SU-DHL-6 (cell line): ENCODE results near the gene NELFE.
"Not testable (repeated sequence)": the region's sequence is repeated elsewhere in the genome, so short reads cannot be mapped to it uniquely, and the experiment has no call there.

Experiments used
- H2AFZ ChIP-seq: fragments of 200-600 bp; sonication (generic); 2 replicates; pipeline ENCODE4 v1.6.1; 2014; ENCODE audit warnings: low read depth, mild to moderate bottlenecking, moderate library complexity, mixed read lengths, antibody characterized with exemption, low read length; ENCODE audit not compliant: severe bottlenecking
- H3F3A ChIP-seq: fragments of 200-600 bp; shearing (Covaris generic); 2 replicates; pipeline ENCODE4 v1.6.0; 2016; ENCODE audit warnings: antibody characterized with exemption, mild to moderate bottlenecking; ENCODE audit not compliant: insufficient read depth
- H3K27ac ChIP-seq: fragments of 200-600 bp; sonication (generic); 2 replicates; pipeline ENCODE4 v1.5.1; 2016; ENCODE audit warnings: low read depth, mild to moderate bottlenecking, low read length, moderate library complexity, mixed read lengths
- H3K27me3 ChIP-seq: fragments of 200-600 bp; sonication (generic), shearing (Covaris generic); 2 replicates; pipeline ENCODE4 v1.6.0; 2014; ENCODE audit warnings: mild to moderate bottlenecking, low read length
- H3K36me3 ChIP-seq: fragments of 200-600 bp; sonication (generic); 2 replicates; pipeline ENCODE4 v1.6.1; 2014; ENCODE audit warnings: mild to moderate bottlenecking, low read length, mixed read lengths
- H3K4me2 ChIP-seq: fragments of 300-600, 200-600 bp; shearing (Covaris generic), sonication (generic); 2 replicates; pipeline ENCODE4 v1.6.0; 2014; ENCODE audit warnings: low read length, low read depth, mild to moderate bottlenecking; ENCODE audit not compliant: poor library complexity, severe bottlenecking
- H3K4me3 ChIP-seq: fragments of 200-600 bp; sonication (generic); 2 replicates; pipeline ENCODE4 v1.5.1; 2014; ENCODE audit warnings: antibody characterized with exemption, low read length, mild to moderate bottlenecking, mixed read lengths; ENCODE audit not compliant: insufficient read depth, poor library complexity, severe bottlenecking
- H3K79me2 ChIP-seq: fragments of 200-600 bp; sonication (generic); 2 replicates; pipeline ENCODE4 v1.6.1; 2014; ENCODE audit warnings: mild to moderate bottlenecking, low read length, moderate library complexity; ENCODE audit not compliant: insufficient read depth
- H3K9ac ChIP-seq: fragments of 200-600 bp; sonication (generic); 2 replicates; pipeline ENCODE4 v1.7.0; 2014; ENCODE audit warnings: mild to moderate bottlenecking, low read length
- H3K9me2 ChIP-seq: fragments of 200-600 bp; sonication (generic); replicated peaks from 2 replicates; pipeline ENCODE4 v1.6.1; 2014; ENCODE audit warnings: low read length; ENCODE audit not compliant: insufficient read depth
- H3K9me3 ChIP-seq: fragments of 200-600 bp; sonication (generic); 2 replicates; pipeline ENCODE4 v1.6.1; 2014; ENCODE audit warnings: low read length, mixed read lengths; ENCODE audit not compliant: insufficient read depth
- H4K20me1 ChIP-seq: fragments of 200-600 bp; sonication (generic); 2 replicates; pipeline ENCODE4 v1.6.1; 2014; ENCODE audit warnings: low read depth, mild to moderate bottlenecking, antibody characterized with exemption, low read length, moderate library complexity, mixed read lengths
- EZH2phosphoT487 ChIP-seq: fragments of 200-600 bp; sonication (generic), shearing (Covaris generic); conservative IDR thresholded peaks from 2 replicates; pipeline ENCODE4 v1.6.1; 2018; ENCODE audit warnings: mild to moderate bottlenecking, antibody characterized with exemption, low read length, moderate library complexity, mixed read lengths
- TF ChIP-seq, protein P1 (sequence below): fragments of 200-600 bp; sonication (generic); IDR thresholded peaks from one replicate; pipeline ENCODE4 v1.5.1; 2017; ENCODE audit warnings: antibody characterized with exemption, mild to moderate bottlenecking, low read length, moderate library complexity; ENCODE audit not compliant: insufficient read depth, poor library complexity, severe bottlenecking

NELFE gene

DNA sequence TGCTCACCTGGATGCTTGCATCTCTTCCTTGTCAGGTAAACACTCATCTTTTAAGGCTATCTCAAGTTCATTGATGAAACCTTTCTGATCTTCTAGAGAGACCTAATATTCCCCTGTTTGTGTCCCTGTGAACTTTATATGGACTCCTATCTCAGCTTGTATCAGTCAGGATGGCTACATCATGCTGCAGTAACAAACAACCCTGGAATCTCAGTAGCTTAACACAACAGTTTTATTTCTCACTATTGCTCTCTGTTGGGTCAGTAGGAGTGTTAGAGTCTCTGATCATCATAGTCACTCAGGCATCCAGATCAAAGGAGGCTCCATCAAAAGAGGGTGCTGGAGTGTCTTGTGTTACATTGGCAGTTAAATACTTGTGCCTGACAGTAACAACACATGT lies 43.4 kb downstream of the NELFE start:
- no peaks in the 10 kb centered on the region for H3K79me2 ChIP-seq
- H2AFZ ChIP-seq = no peak overlapping the region
- H3K9me3 ChIP-seq = no peaks in the 10 kb centered on the region
- no peak overlapping the region for H3K4me3 ChIP-seq
- no peaks in the 10 kb centered on the region for H3K9me2 ChIP-seq
- H3K27me3 ChIP-seq = no peaks in the 10 kb centered on the region
- no peak overlapping the region for H3K9ac ChIP-seq
- no peak overlapping the region for H3K4me2 ChIP-seq
- H3K27ac ChIP-seq = no peak overlapping the region
- no peak for TF ChIP-seq EZH2phosphoT487
- TF ChIP-seq, protein P1, sequence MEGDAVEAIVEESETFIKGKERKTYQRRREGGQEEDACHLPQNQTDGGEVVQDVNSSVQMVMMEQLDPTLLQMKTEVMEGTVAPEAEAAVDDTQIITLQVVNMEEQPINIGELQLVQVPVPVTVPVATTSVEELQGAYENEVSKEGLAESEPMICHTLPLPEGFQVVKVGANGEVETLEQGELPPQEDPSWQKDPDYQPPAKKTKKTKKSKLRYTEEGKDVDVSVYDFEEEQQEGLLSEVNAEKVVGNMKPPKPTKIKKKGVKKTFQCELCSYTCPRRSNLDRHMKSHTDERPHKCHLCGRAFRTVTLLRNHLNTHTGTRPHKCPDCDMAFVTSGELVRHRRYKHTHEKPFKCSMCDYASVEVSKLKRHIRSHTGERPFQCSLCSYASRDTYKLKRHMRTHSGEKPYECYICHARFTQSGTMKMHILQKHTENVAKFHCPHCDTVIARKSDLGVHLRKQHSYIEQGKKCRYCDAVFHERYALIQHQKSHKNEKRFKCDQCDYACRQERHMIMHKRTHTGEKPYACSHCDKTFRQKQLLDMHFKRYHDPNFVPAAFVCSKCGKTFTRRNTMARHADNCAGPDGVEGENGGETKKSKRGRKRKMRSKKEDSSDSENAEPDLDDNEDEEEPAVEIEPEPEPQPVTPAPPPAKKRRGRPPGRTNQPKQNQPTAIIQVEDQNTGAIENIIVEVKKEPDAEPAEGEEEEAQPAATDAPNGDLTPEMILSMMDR = no peak
- no peaks in the 10 kb centered on the region for H3F3A ChIP-seq
- no peaks in the 10 kb centered on the region for H3K36me3 ChIP-seq
- no peaks in the 10 kb centered on the region for H4K20me1 ChIP-seq

DNA sequence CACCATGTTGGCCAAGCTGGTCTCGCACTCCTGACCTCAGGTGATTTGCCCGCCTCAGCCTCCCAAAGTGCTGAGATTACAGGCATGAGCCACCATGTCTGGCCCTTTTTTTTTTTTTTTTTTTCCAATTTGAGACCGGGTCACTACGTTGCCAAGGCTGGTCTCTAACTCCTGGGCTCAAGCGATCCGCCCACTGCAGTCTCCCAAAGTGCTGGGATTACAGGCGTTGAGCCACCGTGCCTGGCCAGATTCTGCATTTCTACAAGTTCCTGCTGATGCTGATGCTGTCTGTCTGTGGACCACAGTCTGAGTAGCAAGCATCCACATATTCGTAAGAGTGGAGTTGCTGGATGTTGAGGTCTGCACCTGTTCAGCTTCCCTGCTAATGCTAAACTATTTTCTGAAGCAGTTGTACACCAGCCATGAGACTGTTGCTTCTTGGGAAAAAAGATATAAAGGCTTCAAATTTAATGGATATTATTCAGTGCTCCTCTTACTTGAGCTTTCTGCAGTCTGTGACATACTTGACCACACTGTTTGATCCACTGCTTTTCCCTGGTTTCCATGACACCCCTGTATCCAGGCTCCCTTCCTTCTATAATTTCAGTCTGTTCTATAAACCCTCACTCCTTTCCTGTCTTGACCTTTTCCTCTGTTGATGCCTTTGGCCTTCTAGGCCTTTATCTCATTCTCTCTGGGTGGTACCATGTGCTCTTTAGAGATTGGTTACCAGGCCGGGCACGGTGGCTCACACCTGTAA lies 46.8 kb downstream of the NELFE start:
- Histone ChIP-seq H3K27me3 (no peaks in the 10 kb centered on the region), H3K79me2 (no peaks in the 10 kb centered on the region), H3F3A (peaks cover 3% of the 10 kb centered on the region; the same call in 1 of the 2 replicates), H3K4me3 (no peak overlapping the region), H3K9me2 (no peaks in the 10 kb centered on the region), H4K20me1 (no peaks in the 10 kb centered on the region), H3K9ac (no peak overlapping the region), H3K4me2 (no peak overlapping the region), H3K27ac (no peak overlapping the region), H2AFZ (no peak overlapping the region), H3K9me3 (no peaks in the 10 kb centered on the region), H3K36me3 (no peaks in the 10 kb centered on the region)
- TF ChIP-seq, protein P1 = no peak
- no peak for TF ChIP-seq EZH2phosphoT487

DNA sequence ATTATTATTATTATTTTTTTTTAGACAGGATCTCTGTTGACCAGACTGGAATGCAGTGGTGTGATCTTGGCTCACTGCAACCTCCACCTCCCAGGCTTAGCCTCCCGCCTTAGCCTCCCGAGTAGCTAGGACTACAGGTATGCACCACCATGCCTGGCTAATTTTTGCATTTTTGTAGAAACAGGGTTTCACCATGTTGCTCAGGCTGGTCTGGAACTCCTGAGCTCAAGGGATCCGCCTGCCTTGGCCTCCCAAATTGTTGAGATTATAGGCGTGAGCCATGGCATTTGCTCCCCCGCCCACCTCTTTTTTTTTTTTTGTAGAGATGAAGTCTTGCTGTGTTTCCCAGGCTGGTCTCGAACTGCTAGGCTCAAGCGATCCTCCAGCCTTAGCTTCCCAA lies 49.5 kb downstream of the NELFE start:
- not testable (repeated sequence) for H3K4me3 ChIP-seq, H3K9me3 ChIP-seq, H3K79me2 ChIP-seq, H3F3A ChIP-seq, H3K4me2 ChIP-seq, H3K27me3 ChIP-seq, H3K27ac ChIP-seq, H4K20me1 ChIP-seq, H2AFZ ChIP-seq, H3K36me3 ChIP-seq, H3K9ac ChIP-seq, H3K9me2 ChIP-seq

DNA sequence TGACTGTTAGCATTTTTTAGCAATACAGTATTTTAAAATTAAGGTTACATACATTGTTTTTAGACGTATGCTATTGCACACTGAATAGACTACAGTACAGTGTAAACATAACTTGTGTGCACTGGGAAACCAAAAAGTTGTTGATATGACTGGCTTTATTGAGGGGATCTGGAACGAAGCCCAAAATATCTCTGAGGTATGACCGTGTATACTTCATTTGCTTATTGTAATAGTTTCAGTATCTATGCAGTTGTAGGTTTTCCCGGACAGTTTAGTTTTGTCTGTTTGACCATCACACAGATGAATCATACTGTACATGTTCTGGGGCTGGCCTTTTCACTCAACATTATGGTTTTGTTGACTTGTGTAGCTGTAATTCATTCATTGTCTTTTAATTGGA lies 50.0 kb downstream of the NELFE start:
- no peak overlapping the region for H2AFZ ChIP-seq
- TF ChIP-seq EZH2phosphoT487 = no peak
- TF ChIP-seq, protein P1 = no peak
- H3K27ac ChIP-seq = no peak overlapping the region
- no peak overlapping the region for H3K9ac ChIP-seq
- no peaks in the 10 kb centered on the region for H4K20me1 ChIP-seq
- H3K79me2 ChIP-seq = no peaks in the 10 kb centered on the region
- H3F3A ChIP-seq = peaks cover 5% of the 10 kb centered on the region
- no peak overlapping the region for H3K4me3 ChIP-seq
- no peaks in the 10 kb centered on the region for H3K9me2 ChIP-seq
- no peak overlapping the region for H3K4me2 ChIP-seq
- no peaks in the 10 kb centered on the region for H3K9me3 ChIP-seq
- 0 out of 2 replicates have a peak, but pooled peaks cover 3% of the 10 kb centered on the region for H3K27me3 ChIP-seq
- H3K36me3 ChIP-seq = no peaks in the 10 kb centered on the region

DNA sequence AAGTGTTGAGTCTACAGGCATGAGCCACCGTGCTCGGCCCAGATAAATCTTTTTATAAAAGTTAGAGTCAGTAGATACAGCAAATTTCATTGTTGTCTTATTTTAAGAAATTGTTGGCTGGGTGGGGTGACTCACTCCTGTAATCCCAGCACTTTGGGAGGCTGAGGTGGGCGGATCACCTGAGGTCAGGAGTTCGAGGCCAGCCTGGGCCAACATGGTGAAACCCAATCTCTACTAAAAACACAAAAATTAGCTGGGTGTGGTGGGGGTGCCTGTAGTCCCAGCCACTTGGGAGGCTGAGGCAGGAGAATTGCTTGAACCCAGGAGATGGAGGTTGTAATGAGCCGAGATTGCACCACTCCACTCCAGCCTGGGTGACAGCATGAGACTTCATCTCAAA lies 50.5 kb downstream of the NELFE start:
- H3K27me3 ChIP-seq = not testable (repeated sequence)

More for the DNA sequence above, 50.5 kb downstream of the NELFE start:
- not testable (repeated sequence) for H2AFZ ChIP-seq, H3F3A ChIP-seq, H4K20me1 ChIP-seq, H3K79me2 ChIP-seq, H3K36me3 ChIP-seq, H3K9me2 ChIP-seq, H3K27ac ChIP-seq, H3K4me3 ChIP-seq, H3K9me3 ChIP-seq, H3K4me2 ChIP-seq, H3K9ac ChIP-seq
